SH-SY5Y (cell line): ENCODE measurements around the gene SNAPC2.

Experiments
- GATA2 ChIP-seq: IDR thresholded peaks from 2 replicates; pipeline ENCODE4 v1.6.1; 2011; ENCODE audit warnings: mild to moderate bottlenecking, low read depth, low read length
- GATA3 ChIP-seq: IDR thresholded peaks from 2 replicates; pipeline ENCODE4 v1.6.1; 2011; ENCODE audit warnings: low read depth, mild to moderate bottlenecking, low read length, moderate library complexity

- TF ChIP-seq GATA2 (no peak), GATA3 (no peak)
Observed at GRCh38 chr19:7881910-7882309, 38.2 kb upstream of the SNAPC2 start.
